ENCODE measurements around the gene RFNG. TPM values are rescaled to one million over a fixed set of nuclear protein-coding genes. Genes with fewer than 3 reads are reported as not detected.

The RFNG gene
- polyA plus RNA-seq, 1 donor (not counting 4 experiments of a cell fraction or from before 2014, with no cell fraction given): 10.2 TPM

DNA sequence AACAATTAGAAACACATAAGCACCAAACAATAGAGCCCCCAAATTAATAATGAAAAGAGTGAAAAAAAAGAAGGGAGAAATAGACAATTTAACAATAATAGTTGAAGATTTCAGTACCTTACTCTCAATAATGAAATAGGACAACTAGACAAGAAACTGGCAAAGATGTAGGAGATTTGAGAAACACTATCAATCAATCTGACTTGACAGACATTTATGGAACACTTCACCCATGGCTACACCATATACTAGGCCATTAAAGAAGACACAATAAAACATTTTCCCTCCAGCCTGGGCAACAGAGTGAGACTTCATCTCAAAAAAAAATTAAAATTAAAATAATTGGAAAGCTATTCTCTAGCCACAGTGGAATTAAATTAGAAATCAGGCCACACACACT lies 19.0 kb upstream of the RFNG start:
- no peaks in the 10 kb centered on the region for H3K36me3 ChIP-seq (ENCODE audit: control insufficient read depth in 2 of 2, extremely low read depth in 1 of 2, insufficient read depth in 2 of 2, low read length in 2 of 2)
- H3K4me1 ChIP-seq (ENCODE audit: control insufficient read depth, extremely low read depth, insufficient read depth, low read length): peaks cover 6% of the 10 kb centered on the region
- FAIRE-seq (no peak), DNase-seq (ENCODE audit: low read depth, low spot score) (no peak)
- H3K27ac ChIP-seq (ENCODE audit: control insufficient read depth, insufficient read depth, low read length): no peak overlapping the region
- no peak overlapping the region for H3K4me2 ChIP-seq (ENCODE audit: control insufficient read depth, extremely low read depth, insufficient read depth, low read depth, low read length)
- dilution Hi-C loops (cut with MboI; ENCODE audit: extremely low pct_ligation_motif_present, low sequenced_read_pairs): no loop called here
- no peak overlapping the region for H3K9ac ChIP-seq (ENCODE audit: control insufficient read depth, extremely low read depth, insufficient read depth, low read length)
- no peaks in the 10 kb centered on the region for H3K9me1 ChIP-seq (ENCODE audit: control insufficient read depth, extremely low read depth, insufficient read depth, low read length)
- H3K4me3 ChIP-seq (ENCODE audit: control insufficient read depth in 2 of 3, extremely low read depth in 1 of 3, insufficient read depth in 2 of 3, low read depth in 1 of 3, low read length in 3 of 3): no peak overlapping the region
- H3K27me3 ChIP-seq (ENCODE audit: control insufficient read depth, extremely low read depth, insufficient read depth, low read length): no peaks in the 10 kb centered on the region
- no peak overlapping the region for H2AFZ ChIP-seq (ENCODE audit: control insufficient read depth, low read length)
- H3K9me3 ChIP-seq (ENCODE audit: control insufficient read depth, low read depth, low read length): no peaks in the 10 kb centered on the region
- H3K79me2 ChIP-seq (ENCODE audit: control insufficient read depth, insufficient read depth, low read length): no peaks in the 10 kb centered on the region
- H4K20me1 ChIP-seq (ENCODE audit: control insufficient read depth, extremely low read depth, insufficient read depth, low read length): no peaks in the 10 kb centered on the region
- TF ChIP-seq, protein P1, sequence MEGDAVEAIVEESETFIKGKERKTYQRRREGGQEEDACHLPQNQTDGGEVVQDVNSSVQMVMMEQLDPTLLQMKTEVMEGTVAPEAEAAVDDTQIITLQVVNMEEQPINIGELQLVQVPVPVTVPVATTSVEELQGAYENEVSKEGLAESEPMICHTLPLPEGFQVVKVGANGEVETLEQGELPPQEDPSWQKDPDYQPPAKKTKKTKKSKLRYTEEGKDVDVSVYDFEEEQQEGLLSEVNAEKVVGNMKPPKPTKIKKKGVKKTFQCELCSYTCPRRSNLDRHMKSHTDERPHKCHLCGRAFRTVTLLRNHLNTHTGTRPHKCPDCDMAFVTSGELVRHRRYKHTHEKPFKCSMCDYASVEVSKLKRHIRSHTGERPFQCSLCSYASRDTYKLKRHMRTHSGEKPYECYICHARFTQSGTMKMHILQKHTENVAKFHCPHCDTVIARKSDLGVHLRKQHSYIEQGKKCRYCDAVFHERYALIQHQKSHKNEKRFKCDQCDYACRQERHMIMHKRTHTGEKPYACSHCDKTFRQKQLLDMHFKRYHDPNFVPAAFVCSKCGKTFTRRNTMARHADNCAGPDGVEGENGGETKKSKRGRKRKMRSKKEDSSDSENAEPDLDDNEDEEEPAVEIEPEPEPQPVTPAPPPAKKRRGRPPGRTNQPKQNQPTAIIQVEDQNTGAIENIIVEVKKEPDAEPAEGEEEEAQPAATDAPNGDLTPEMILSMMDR (optimal IDR thresholded peaks at IDR 0.05 in 1 of 3, IDR thresholded peaks at IDR 0.05 in 1 of 3, conservative IDR thresholded peaks at IDR 0.05 in 1 of 3; ENCODE audit: extremely low read depth in 1 of 3, insufficient read depth in 2 of 3, low read length in 3 of 3): no peak

DNA sequence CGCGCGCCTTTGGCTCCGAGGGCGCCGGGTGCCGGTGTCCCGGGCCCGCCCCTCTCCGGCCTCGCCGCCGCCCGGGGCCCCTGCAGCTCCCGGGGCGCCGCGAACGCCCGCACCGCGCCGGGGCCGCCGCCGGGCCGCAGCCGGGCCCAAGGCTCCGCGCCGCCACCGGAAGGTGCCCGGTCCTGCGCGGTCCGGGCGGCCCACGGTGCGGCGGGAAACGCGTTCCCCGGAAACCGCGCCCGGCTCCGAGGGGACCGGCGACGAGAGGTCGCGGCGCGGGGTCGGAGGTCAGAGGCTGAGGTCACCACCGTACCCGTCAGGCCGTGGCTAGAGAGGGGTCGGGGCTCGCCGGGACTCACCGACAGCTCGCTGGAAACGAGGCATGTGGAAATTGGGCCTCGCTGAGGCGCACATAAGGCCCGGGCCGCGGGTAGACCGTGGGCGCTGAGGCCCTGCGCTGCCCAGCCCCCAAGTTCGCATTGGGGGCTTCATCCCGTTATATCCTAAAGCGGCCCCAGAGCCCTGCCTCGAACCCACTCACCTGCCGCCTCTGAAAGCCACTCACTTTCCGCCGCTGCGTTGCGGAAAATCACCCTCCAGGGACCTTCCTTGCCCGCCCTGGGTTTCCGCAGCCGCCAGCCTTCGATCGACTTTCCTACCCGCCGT lies 14.2 kb upstream of the RFNG start, which contains the start of gene DUS1L:
Gene DUS1L, minus strand, starts transcription at position 167 of the 666 bp plus-strand sequence. CDS start 745 bp downstream, outside the sequence.
- peaks cover 20% of the 10 kb centered on the region for H3K79me2 ChIP-seq (ENCODE audit: control insufficient read depth, insufficient read depth, low read length)
- DNase-seq (ENCODE audit: low read depth, low spot score) (no peak), FAIRE-seq (no peak)
- H3K4me1 ChIP-seq (ENCODE audit: control insufficient read depth, extremely low read depth, insufficient read depth, low read length): peaks cover 13% of the 10 kb centered on the region
- H3K9me1 ChIP-seq (ENCODE audit: control insufficient read depth, extremely low read depth, insufficient read depth, low read length): no peaks in the 10 kb centered on the region
- H3K9me3 ChIP-seq (ENCODE audit: control insufficient read depth, low read depth, low read length): no peaks in the 10 kb centered on the region
- peaks cover 12 to 16% of the 10 kb centered on the region in 2 experiments for H3K36me3 ChIP-seq (ENCODE audit: control insufficient read depth in 2 of 2, extremely low read depth in 1 of 2, insufficient read depth in 2 of 2, low read length in 2 of 2)
- peak within 1 kb of the TSS; percentile 97 for H2AFZ ChIP-seq (ENCODE audit: control insufficient read depth, low read length)
- peak within 1 kb of the TSS; percentile 83 for H3K9ac ChIP-seq (ENCODE audit: control insufficient read depth, extremely low read depth, insufficient read depth, low read length)
- H4K20me1 ChIP-seq (ENCODE audit: control insufficient read depth, extremely low read depth, insufficient read depth, low read length): peaks cover 9% of the 10 kb centered on the region
- TF ChIP-seq, protein P1 (optimal IDR thresholded peaks at IDR 0.05 in 1 of 3, IDR thresholded peaks at IDR 0.05 in 1 of 3, conservative IDR thresholded peaks at IDR 0.05 in 1 of 3; ENCODE audit: extremely low read depth in 1 of 3, insufficient read depth in 2 of 3, low read length in 3 of 3): no peak
- TF ChIP-seq EZH2 (IDR thresholded peaks at IDR 0.05; ENCODE audit: low read length): no peak
- no peaks in the 10 kb centered on the region for H3K27me3 ChIP-seq (ENCODE audit: control insufficient read depth, extremely low read depth, insufficient read depth, low read length)
- peak within 1 kb of the TSS; percentile 78 to 84 (median 84) for H3K4me3 ChIP-seq (ENCODE audit: control insufficient read depth in 2 of 3, extremely low read depth in 1 of 3, insufficient read depth in 2 of 3, low read depth in 1 of 3, low read length in 3 of 3)
- peak within 1 kb of the TSS; percentile 93 for H3K4me2 ChIP-seq (ENCODE audit: control insufficient read depth, extremely low read depth, insufficient read depth, low read depth, low read length)
- dilution Hi-C loops (cut with MboI; ENCODE audit: extremely low pct_ligation_motif_present, low sequenced_read_pairs): no loop called here
- H3K27ac ChIP-seq (ENCODE audit: control insufficient read depth, insufficient read depth, low read length): peak within 1 kb of the TSS; percentile 52

Data from keratinocyte (primary cell).